B cell (primary cell): ENCODE results near the gene NODAL. TPM values are rescaled to one million over a fixed set of nuclear protein-coding genes. Genes with fewer than 3 reads are reported as not detected.

ENCODE experiments used
- ATAC-seq: fragments of 200-7000 bp; cut with Tn5 transposase; one replicate; pipeline ENCODE4 v1.10.0; 2021; ENCODE audit warnings: low read depth, mild to moderate bottlenecking, moderate number of reproducible peaks, moderate library complexity
- CTCF ChIA-PET: fragments of 350-600 bp; sonication (Branson Sonifier 250); formaldehyde crosslinking; loops from one replicate; lab custom pipeline; 2021; ENCODE audit warnings: antibody characterized with exemption, inconsistent platforms; lab: Charles Lee
- POLR2A ChIA-PET: fragments of 350-600 bp; sonication (Branson Sonifier 250); formaldehyde crosslinking; loops from one replicate; lab custom pipeline; 2021; ENCODE audit warnings: antibody characterized with exemption; lab: Charles Lee
- DNase-seq: peaks from one replicate; pipeline ENCODE4 v3.0.0; 2013
- H2AFZ ChIP-seq: 2 replicates; pipeline ENCODE4 v1.6.1; 2012; ENCODE audit warnings: mild to moderate bottlenecking, low read depth, low read length; ENCODE audit not compliant: insufficient read depth, poor library complexity, severe bottlenecking
- H3K27ac ChIP-seq, 2 donors: 1 replicate in 1 of 2; 2 replicates in 1 of 2; pipeline ENCODE4 v1.5.1; 2012 to 2013; ENCODE audit warnings: low read length in 2 of 2, mild to moderate bottlenecking in 2 of 2, moderate library complexity in 1 of 2
- H3K27me3 ChIP-seq, 4 experiments: fragments of 200-600 bp in 1 of 4; sonication (generic) in 1 of 4; replicated peaks in 1 of 4; 1 replicate in 2 of 4; 2 replicates in 2 of 4; pipeline versions ENCODE4 v1.6.1 to v1.7.0; 2013 to 2016; ENCODE audit warnings: low read length in 3 of 4, mild to moderate bottlenecking in 2 of 4, mixed read lengths in 1 of 4, moderate library complexity in 1 of 4; ENCODE audit not compliant: insufficient read depth in 4 of 4, control insufficient read depth in 3 of 4; ENCODE audit errors: control extremely low read depth in 1 of 4
- H3K36me3 ChIP-seq, 2 experiments: replicated peaks in 1 of 2; 1 replicate in 1 of 2; 2 replicates in 1 of 2; pipeline versions ENCODE4 v1.6.1 to v1.7.1; 2013; ENCODE audit warnings: low read length in 1 of 2; ENCODE audit not compliant: insufficient read depth in 2 of 2, control insufficient read depth in 1 of 2; ENCODE audit errors: control extremely low read depth in 1 of 2, extremely low read depth in 1 of 2
- H3K4me1 ChIP-seq, 2 donors: fragments of 200-600 bp in 1 of 2; sonication (generic) in 1 of 2; 1 replicate in 1 of 2; 2 replicates in 1 of 2; pipeline versions ENCODE4 v1.5.1 to v1.6.1; 2013 to 2017; ENCODE audit warnings: low read length in 2 of 2; ENCODE audit not compliant: control insufficient read depth in 2 of 2, insufficient read depth in 2 of 2
- H3K4me2 ChIP-seq: replicated peaks from 2 replicates; pipeline ENCODE3; 2012; ENCODE audit warnings: mild to moderate bottlenecking, low read depth, low read length; ENCODE audit not compliant: poor library complexity, severe bottlenecking
- H3K4me3 ChIP-seq, 5 experiments: fragments of 200-600 bp in 1 of 5; sonication (generic) in 1 of 5; 1 replicate in 3 of 5; 2 replicates in 2 of 5; pipeline versions ENCODE4 v1.5.1 to v1.7.0; 2011 to 2016; ENCODE audit warnings: low read length in 4 of 5, mild to moderate bottlenecking in 4 of 5, low read depth in 2 of 5, control low read depth in 1 of 5, moderate library complexity in 1 of 5; ENCODE audit not compliant: insufficient read depth in 1 of 5; ENCODE audit errors: control extremely low read depth in 1 of 5, extremely low read depth in 1 of 5
- H3K79me2 ChIP-seq: fragments of 200-600 bp; sonication (generic); one replicate; pipeline ENCODE4 v1.6.0; 2016; ENCODE audit warnings: low read length; ENCODE audit not compliant: control insufficient read depth, insufficient read depth
- H3K9ac ChIP-seq: fragments of 200-600 bp; sonication (generic); 2 replicates; pipeline ENCODE4 v1.6.1; 2017; ENCODE audit warnings: mild to moderate bottlenecking, low read length, moderate library complexity
- H3K9me3 ChIP-seq, 3 donors: one replicate each; pipeline versions ENCODE4 v1.6.1 to v1.7.1; 2013; ENCODE audit warnings: low read length in 2 of 3; ENCODE audit not compliant: control insufficient read depth in 2 of 3, insufficient read depth in 1 of 3; ENCODE audit errors: control extremely low read depth in 1 of 3
- H4K20me1 ChIP-seq: 2 replicates; pipeline ENCODE4 v1.6.0; 2012; ENCODE audit warnings: mild to moderate bottlenecking, low read length; ENCODE audit not compliant: insufficient read depth, control insufficient read depth, poor library complexity, severe bottlenecking
- H3K27ac Mint-ChIP-seq: one replicate; pipeline ENCODE4 v1.8.0; 2021; ENCODE audit warnings: mixed read lengths
- H3K27me3 Mint-ChIP-seq: one replicate; pipeline ENCODE4 v1.8.0; 2021; ENCODE audit warnings: mixed read lengths
- H3K4me1 Mint-ChIP-seq: one replicate; pipeline ENCODE4 v1.8.0; 2021; ENCODE audit warnings: mixed read lengths
- H3K4me3 Mint-ChIP-seq: one replicate; pipeline ENCODE4 v1.8.0; 2021; ENCODE audit warnings: mixed read lengths
- H3K9me3 Mint-ChIP-seq: one replicate; pipeline ENCODE4 v1.8.0; 2022; ENCODE audit warnings: mixed read lengths; ENCODE audit not compliant: insufficient read depth
- EZH2 ChIP-seq: IDR thresholded peaks from 2 replicates; pipeline ENCODE4 v1.6.1; 2012; ENCODE audit warnings: borderline replicate concordance, low read depth, mild to moderate bottlenecking, moderate library complexity, low read length; ENCODE audit not compliant: insufficient read depth, poor library complexity, severe bottlenecking
- WGBS: methylation state at CpG from one replicate; pipeline ENCODE4 v1.1.5; 2013; ENCODE audit warnings: missing lambda C conversion rate; ENCODE audit not compliant: insufficient coverage; 5-methylcytosine and 5-hydroxymethylcytosine counted together
- intact Hi-C: fragments of 100-400 bp; cut with micrococcal nuclease; formaldehyde crosslinking; loops from one replicate; pipeline ENCODE4 v1.10.0; 2022
- polyA plus RNA-seq: library from polyadenylated mRNA; depleted of rRNA; stranded (reverse); fragments of >200 nt; gene quantifications from 2 replicates; pipeline ENCODE4 v1.2.3, GENCODE V29; 2012
- total RNA-seq, 2 donors: library from RNA; stranded (reverse); fragments of 120-200 nt in 1 of 2; gene quantifications; 1 replicate in 1 of 2; 2 replicates in 1 of 2; pipeline versions ENCODE4 v1.2.3 to v1.2.4, GENCODE V29; 2013 to 2022
- TF ChIP-seq, protein P1 (sequence below): fragments of 200-600 bp; IDR thresholded peaks from one replicate; pipeline ENCODE4 v1.8.0; 2022; ENCODE audit warnings: antibody characterized with exemption, mild to moderate bottlenecking

NODAL gene
- total and polyA plus RNA-seq, 2 donors (not counting 1 experiment from before 2014, with no cell fraction given) = 0.06 TPM; not detected in 1

DNA sequence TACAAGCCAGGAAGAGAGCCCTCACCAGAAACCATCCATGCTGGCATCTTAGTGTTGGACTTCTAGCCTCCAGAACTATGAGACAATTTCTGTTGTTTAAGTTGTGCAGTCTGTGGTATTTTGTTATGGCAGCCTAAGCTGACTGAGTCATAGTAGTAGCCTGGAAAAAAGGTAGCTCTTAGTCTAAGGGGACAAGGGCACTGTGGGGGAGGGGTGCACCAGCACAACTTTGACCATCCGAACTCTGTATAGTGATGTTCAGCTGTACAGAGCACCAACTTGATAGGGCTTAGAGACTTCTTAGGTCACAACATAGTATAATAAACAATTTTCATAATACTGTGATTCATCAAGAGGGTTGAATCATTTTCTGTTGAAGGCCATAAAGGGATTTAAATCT is 23.3 kb downstream of the NODAL start:
- Mint-ChIP-seq H3K4me1 (peaks cover 17% of the 10 kb centered on the region), H3K9me3 (no peaks in the 10 kb centered on the region), H3K4me3 (no peak overlapping the region), H3K27me3 (no peaks in the 10 kb centered on the region), H3K27ac (no peak overlapping the region)
- ATAC-seq (no peak), DNase-seq (no peak)
- no peaks in the 10 kb centered on the region for H3K27me3 ChIP-seq
- peaks cover 8% of the 10 kb centered on the region for H4K20me1 ChIP-seq
- H3K79me2 ChIP-seq = no peaks in the 10 kb centered on the region
- no peaks in the 10 kb centered on the region for H3K4me1 ChIP-seq
- H2AFZ ChIP-seq = no peak overlapping the region
- WGBS = no CpG with 5 or more reads among the region's 1 CpG
- ChIA-PET POLR2A (no interaction called here), CTCF (no interaction called here)
- H3K4me2 ChIP-seq = no peak overlapping the region
- intact Hi-C loops = no loop called here
- H3K4me3 ChIP-seq = no peak overlapping the region
- H3K9ac ChIP-seq = no peak overlapping the region
- TF ChIP-seq, protein P1, sequence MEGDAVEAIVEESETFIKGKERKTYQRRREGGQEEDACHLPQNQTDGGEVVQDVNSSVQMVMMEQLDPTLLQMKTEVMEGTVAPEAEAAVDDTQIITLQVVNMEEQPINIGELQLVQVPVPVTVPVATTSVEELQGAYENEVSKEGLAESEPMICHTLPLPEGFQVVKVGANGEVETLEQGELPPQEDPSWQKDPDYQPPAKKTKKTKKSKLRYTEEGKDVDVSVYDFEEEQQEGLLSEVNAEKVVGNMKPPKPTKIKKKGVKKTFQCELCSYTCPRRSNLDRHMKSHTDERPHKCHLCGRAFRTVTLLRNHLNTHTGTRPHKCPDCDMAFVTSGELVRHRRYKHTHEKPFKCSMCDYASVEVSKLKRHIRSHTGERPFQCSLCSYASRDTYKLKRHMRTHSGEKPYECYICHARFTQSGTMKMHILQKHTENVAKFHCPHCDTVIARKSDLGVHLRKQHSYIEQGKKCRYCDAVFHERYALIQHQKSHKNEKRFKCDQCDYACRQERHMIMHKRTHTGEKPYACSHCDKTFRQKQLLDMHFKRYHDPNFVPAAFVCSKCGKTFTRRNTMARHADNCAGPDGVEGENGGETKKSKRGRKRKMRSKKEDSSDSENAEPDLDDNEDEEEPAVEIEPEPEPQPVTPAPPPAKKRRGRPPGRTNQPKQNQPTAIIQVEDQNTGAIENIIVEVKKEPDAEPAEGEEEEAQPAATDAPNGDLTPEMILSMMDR = no peak
- no peak for TF ChIP-seq EZH2
- no peaks in the 10 kb centered on the region for H3K9me3 ChIP-seq
- no peak overlapping the region for H3K27ac ChIP-seq
- peaks cover 0 to 33% of the 10 kb centered on the region in 2 experiments for H3K36me3 ChIP-seq

DNA sequence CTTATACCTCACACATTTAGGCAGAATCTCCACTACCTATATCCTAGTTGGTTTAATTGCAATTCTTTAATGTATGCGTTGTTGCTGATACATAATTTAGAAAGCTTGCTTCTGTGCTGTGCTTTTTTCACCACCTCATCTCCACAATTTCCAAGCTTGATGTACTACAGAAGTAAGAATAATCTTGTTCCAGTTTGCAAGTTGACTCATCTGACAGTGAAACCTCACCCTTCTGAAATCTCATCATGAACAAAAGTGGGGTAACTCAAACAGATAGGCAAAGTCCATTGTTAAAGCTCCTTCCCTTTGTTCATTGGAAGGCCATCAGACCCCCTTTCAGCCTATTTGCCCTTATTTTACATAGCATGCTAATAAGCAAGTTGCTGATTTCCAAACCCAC is 23.9 kb downstream of the NODAL start:
- H3K4me2 ChIP-seq = no peak overlapping the region
- WGBS = no CpG with 5 or more reads among the region's 1 CpG
- no peak overlapping the region for H3K27ac ChIP-seq
- peaks cover 0 to 27% of the 10 kb centered on the region in 2 experiments for H3K36me3 ChIP-seq
- Mint-ChIP-seq H3K4me3 (no peak overlapping the region), H3K27ac (peak overlapping the region; percentile 7), H3K27me3 (no peaks in the 10 kb centered on the region), H3K9me3 (no peaks in the 10 kb centered on the region), H3K4me1 (peaks cover 19% of the 10 kb centered on the region)
- H3K4me3 ChIP-seq = no peak overlapping the region
- CTCF ChIA-PET = interaction anchor here (0.5 kb wide), 1 partner anchor 119 kb away, joined by 5 read pairs; no protein-coding TSS in a partner anchor
- ATAC-seq = no peak
- intact Hi-C loops = no loop called here
- TF ChIP-seq EZH2 = no peak
- TF ChIP-seq, protein P1 = no peak
- H4K20me1 ChIP-seq = peaks cover 15% of the 10 kb centered on the region
- no peak overlapping the region for H2AFZ ChIP-seq
- no peak for DNase-seq
- peaks cover 3% of the 10 kb centered on the region for H3K79me2 ChIP-seq
- POLR2A ChIA-PET = no interaction called here
- H3K9ac ChIP-seq = no peak overlapping the region
- H3K27me3 ChIP-seq = no peaks in the 10 kb centered on the region
- H3K4me1 ChIP-seq = no peaks in the 10 kb centered on the region
- no peaks in the 10 kb centered on the region for H3K9me3 ChIP-seq
